GM19328 (cell line): Measurements from ENCODE around the gene NKAIN4.

ENCODE experiments used
- ATAC-seq: cut with Tn5 transposase; IDR thresholded peaks from one replicate; pipeline ENCODE4 v1.9.1; 2021; ENCODE audit warnings: mild to moderate bottlenecking, moderate library complexity; ENCODE audit not compliant: unreplicated experiment

NKAIN4 gene

GRCh38 chr20:63274381-63275228 is 20.3 kb upstream of the NKAIN4 start:
- no peak for ATAC-seq

- no peak for ATAC-seq
Observed at GRCh38 chr20:63273635-63274380, 19.5 kb upstream of the NKAIN4 start.

GRCh38 chr20:63273059-63273579 is 18.9 kb upstream of the NKAIN4 start:
- no peak for ATAC-seq

DNA sequence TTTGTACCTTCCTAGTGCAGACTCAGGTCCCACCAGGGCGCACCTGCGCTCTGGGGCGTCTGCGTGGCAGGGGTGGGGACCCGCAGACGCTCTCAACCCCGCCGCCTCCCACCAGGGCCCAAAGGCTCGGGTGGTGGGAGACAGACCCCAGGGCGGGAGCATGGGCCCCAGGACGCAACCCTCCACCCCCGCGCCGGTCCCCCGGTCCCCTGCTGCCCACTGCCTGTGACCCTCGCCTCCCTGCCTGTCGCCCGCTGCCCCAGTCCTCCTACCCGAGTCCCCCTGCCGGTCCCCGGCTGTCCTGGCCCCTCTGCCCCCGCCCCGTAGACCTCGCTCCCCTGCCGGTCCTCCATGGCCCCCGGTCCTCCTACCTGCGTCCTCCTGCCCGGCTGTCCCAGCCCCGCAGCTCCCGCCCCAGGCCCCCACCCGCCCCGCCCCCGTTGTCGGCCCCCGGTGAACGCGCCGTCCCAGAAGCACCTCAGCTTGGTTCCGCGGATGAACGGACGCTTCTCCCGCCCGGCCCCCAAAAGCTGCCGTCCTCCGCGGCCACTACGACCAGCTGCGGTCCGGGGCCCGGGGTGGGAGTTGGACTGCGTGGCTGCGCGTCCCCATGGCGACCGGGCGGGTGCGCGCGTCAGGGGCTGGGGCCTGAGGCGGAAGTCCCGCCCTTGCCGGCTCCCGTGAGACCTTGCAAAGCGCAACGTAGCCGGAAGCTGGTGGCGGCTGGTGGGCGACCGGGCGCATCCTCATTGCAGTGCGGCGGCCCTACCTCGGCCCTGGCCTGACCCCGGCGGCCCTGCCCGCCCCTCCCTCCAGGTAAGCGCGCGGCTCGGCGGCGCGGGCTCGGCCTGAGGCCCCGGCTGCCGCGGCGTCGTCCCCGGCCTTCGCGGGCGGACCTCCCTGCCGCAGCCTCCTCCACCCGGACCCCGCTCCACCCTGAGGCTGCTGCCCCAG is 18.1 kb upstream of the NKAIN4 start, which contains the start of gene ARFGAP1:
Gene ARFGAP1 (plus strand): TSS at position 709 of the 954 bp plus-strand sequence. CDS start 2,768 bp downstream, outside the sequence.
- peak; percentile 79 for ATAC-seq

- no peak for ATAC-seq
Observed at GRCh38 chr20:63270606-63271325, 16.5 kb upstream of the NKAIN4 start.

DNA sequence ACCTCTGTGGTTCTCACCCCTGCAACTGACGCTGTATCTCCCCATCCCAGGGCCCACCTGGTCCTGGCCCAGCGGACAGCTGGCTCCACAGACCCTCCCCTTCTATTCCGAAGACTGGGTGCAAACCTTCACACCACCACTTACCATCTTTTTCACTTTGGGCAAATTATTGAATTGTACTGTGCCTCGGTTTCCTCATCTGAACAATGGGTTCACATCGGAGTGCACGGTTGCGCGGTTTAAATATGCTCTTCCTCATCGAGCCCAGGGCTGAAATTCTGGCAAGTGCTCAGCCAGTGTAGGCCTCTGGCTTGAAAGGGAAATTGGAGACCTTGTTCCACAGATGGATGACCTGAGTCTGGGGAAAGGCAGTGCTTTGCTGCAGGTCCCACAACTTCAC is 15.5 kb upstream of the NKAIN4 start:
- ATAC-seq: no peak

DNA sequence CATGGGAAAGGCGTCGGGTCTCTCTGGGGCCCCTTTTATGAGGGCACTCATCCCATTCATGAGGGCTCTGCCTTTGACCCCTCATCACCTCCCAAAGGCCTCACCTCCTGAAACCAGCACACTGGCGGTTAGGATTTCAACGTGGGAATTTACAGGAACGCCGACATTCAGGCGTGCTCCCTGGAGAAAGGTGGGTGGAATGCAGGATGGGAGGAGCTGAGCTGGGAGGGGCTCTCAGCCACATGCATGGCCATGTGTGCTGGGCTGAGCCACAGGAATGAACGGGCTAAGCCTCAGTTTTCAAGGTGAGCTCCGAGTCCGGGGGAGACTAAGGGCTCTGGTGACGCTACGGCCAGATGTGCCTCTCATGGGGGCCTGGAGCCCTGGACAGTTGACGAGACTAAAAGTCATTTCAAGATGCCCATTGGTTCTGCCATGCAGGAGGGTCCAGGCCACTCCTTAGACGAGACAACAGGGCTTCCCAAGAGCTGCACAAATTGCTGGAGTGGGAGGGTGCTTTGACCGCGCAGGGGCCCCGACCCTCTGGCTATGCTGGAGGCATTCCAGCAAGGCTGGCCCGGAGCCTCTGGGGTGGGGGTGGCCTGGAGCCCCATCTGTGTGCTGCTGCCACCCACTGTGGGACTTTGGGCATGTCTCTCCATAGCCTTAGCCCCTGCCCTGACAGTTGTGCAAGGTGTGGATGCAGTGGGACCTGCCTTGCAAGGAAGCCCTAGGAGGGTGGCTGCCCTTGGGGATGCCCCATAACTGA is 14.6 kb upstream of the NKAIN4 start:
- no peak for ATAC-seq

DNA sequence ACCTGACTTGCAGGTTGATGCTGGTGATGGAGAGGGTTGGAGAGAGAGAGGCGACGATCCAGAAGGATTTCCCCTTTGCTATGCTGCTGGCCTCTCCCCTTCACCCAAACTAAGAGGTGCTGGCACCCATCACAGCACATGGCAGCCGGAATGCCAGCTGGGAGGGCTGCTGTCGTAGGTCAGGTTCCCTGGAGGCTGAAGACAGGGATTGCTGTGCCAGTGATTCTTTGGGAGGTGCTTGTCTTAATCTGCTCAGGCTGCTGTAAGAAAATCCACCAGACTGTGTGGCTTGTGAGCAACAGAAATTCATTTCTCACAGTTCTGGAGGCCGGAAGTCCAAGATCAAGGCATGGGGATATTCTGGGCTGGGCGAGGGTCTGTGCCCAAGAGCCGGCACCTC is 14.0 kb upstream of the NKAIN4 start:
- ATAC-seq: no peak

- ATAC-seq: no peak
Observed at GRCh38 chr20:63267691-63268090, 13.4 kb upstream of the NKAIN4 start.

DNA sequence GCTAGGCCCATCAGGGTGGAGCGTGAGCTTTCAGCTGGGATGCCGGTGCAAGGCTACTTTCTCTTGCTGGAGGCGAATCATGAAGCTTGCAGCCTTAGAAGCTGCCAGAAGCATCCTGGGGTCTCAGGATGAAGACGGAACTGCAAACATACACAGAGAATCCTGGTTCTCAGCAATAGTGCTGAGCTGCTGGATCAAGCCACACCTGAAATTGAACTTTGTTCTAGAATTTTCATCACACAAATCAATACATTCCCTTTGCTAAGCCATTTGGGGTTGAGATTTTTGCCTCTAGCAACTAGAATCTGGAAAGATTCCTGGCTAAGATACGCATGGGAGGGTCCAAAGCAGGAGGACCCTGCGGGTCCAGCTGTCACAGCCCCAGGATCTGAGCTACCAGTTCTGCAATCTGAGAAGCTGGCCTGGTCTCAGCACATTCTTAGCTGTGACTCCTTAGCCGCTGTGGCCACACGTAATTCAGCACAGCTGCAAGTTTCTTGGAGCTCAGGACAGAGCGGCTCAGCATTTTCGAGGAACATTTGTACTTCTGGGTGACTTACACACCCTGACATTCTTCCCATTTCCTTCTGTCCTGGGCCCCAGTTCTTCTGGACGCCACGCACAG is 11.7 kb upstream of the NKAIN4 start:
- no peak for ATAC-seq

GRCh38 chr20:63264519-63264918 is 10.3 kb upstream of the NKAIN4 start:
- no peak for ATAC-seq

DNA sequence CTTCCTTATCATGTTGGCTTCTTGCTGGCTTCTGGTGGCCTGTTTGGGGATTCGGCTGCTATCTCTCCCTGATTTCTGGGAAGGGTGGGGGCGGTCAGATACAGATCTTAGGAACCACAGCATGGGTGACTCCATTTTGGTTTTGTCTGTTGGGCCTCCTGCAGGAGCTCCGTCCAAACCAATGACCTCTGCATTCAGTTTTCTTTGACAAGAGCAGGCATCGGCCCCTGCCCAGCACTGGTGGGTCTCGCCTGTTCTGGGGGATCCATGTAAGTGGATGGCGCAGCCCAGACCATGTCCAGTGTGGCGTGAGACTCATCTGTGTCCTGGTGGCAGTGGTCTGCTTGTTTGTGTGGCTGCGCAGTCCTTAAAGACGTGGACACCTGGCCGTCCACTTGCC is 9.7 kb upstream of the NKAIN4 start:
- ATAC-seq: no peak

GRCh38 chr20:63262836-63263235 is 8.6 kb upstream of the NKAIN4 start:
- no peak for ATAC-seq

GRCh38 chr20:63261795-63262528 is 7.7 kb upstream of the NKAIN4 start:
- no peak for ATAC-seq

DNA sequence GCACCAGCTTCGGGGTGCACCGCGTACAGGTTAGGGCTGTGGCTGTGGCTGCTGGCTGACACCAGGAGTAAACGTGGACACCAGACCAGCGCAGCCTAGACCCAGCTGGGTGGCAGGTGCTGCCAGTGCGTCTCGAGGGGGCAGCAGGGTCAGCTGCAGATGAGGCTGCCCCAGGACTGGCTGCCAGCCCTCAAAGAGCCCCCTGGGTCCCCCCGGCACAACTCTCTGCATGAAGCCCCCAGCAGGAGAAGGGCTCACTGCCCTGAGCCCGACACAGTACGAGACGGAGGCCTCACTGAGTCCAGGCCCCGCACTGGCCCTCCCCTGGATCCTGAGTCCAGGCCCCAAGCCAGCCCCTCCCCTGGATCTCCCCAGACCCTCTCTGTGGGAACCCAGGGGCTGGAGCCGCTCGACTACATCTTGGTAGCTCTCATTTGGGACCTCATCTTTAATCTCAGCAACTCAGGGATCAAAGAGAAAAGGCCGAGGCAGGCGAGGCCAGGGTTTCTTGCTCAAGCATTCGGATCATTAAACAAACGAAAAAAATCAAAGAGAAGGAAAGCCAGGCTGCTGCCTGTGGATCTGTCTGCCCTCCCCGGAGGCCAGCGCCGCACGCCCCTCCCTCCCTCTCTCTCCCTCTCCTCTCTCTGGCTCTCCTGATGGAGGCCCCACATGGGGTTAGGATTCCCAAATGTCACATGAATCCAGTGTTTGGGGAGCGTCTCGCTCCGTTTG is 7.0 kb upstream of the NKAIN4 start:
- no peak for ATAC-seq

DNA sequence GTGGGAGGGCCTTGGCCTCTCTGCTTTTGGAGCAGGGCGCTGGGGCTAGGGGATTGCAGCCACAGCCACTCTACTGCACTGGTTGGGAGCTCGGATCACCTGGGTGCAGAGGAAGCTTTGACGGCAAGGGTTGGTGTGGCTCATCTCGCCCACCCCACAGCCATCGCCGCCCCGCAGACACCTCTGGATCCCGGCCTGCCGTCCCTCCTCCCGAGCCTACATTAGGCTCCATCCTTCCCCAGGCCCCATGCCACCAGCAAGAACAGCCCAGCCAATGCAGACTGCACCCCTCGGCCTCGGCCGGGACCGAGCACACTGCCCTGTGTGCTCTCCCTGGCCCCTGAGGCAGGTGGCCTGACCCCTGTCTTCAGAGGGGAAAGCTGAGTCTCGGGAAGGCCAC is 6.3 kb upstream of the NKAIN4 start:
- ATAC-seq: no peak

DNA sequence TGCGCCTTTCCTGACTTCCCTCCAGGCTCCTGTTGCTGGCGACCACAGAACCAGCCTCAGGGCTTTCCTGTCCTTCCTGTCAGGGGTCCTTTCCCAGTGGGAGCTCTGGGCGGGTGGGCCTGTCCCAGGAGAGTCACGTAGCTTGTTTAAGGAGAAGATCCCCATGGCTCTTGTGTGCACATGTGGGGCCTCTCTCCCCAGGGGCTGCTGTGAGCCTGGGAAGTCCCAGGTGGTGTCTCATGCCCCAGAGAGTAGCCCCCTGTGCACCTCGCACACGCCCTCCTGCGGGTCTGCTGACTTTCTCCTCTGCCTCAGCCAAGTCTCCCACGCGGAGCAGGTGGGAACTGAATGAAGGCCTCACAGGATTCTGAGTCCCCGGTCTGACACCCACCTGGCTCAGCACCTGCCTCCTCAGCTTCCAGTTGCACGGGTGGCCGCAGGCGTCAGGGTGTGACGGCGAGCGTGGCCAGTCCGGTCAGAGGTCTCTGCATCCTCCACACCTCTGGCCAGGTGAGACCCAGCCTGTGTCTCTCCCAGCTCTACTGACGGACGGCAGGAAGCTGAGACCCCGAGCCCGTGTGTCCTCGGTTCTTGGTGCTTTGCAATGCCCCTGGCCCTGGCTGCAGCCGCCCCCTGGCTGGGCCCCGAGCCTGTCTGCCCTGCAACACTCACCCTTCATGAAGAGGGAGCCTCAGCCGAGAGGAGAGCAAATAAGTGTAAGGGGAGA is 5.6 kb upstream of the NKAIN4 start:
- ATAC-seq: no peak
